OCI-LY3 (cell line): ENCODE data around the gene FIS1.

Experiments used
- CTCF ChIP-seq: fragments of 200-600, 300-600 bp; sonication (generic); IDR thresholded peaks from 2 replicates; pipeline ENCODE4 v1.5.1; 2014; ENCODE audit warnings: antibody characterized with exemption, low read length, low read depth
- EZH2phosphoT487 ChIP-seq: fragments of 200-600 bp; shearing (Covaris generic); IDR thresholded peaks from 2 replicates; pipeline ENCODE4 v1.6.1; 2018; ENCODE audit warnings: antibody characterized with exemption, mixed run types, low read depth

GRCh38 chr7:101197991-101198390, 46.9 kb downstream of the FIS1 start:
- no peak for TF ChIP-seq CTCF
- no peak for TF ChIP-seq EZH2phosphoT487
